Raji (cell line): ENCODE results near the gene GPS2.

Experiments
- POLR2A ChIP-seq: IDR thresholded peaks from 2 replicates; pipeline ENCODE4 v1.6.1; 2011; ENCODE audit warnings: low read depth, low read length, control low read depth; ENCODE audit not compliant: insufficient read depth

Gene GPS2

DNA sequence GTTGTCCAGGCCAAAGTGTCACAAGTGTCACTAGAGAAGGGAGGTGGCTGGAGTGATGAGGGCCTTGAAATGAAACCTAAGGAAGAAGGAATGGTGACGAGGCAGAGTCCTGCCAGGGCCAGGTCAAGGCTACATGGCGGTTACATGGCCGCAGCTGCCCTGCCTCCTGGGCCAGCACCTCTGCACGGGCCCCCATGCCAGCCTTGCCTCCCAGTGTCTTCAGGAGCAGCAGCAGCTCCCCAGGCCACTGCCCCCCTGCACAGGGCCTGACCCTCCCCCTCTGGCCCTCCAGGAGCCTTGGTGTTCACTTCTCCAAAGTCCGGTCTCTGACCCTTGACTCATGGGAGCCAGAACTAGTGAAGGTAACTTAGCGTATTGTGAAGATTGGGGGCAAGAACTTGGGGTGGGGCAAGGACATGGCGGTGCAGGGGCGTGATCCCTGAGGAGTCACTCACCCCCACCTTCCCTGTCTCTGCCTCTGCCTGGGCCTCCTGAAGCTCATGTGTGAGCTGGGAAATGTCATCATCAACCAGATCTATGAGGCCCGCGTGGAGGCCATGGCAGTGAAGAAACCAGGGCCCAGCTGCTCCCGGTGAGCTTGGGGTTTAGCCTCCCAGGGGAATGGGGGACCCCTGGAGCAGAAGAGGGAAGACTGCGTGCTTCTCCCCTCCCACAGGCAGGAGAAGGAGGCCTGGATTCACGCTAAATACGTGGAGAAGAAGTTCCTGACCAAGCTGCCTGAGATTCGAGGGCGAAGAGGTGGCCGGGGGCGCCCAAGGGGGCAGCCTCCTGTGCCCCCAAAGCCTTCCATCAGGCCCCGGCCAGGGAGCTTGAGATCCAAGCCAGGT, 32.7 kb upstream of the GPS2 start:
- TF ChIP-seq POLR2A, result no peak

DNA sequence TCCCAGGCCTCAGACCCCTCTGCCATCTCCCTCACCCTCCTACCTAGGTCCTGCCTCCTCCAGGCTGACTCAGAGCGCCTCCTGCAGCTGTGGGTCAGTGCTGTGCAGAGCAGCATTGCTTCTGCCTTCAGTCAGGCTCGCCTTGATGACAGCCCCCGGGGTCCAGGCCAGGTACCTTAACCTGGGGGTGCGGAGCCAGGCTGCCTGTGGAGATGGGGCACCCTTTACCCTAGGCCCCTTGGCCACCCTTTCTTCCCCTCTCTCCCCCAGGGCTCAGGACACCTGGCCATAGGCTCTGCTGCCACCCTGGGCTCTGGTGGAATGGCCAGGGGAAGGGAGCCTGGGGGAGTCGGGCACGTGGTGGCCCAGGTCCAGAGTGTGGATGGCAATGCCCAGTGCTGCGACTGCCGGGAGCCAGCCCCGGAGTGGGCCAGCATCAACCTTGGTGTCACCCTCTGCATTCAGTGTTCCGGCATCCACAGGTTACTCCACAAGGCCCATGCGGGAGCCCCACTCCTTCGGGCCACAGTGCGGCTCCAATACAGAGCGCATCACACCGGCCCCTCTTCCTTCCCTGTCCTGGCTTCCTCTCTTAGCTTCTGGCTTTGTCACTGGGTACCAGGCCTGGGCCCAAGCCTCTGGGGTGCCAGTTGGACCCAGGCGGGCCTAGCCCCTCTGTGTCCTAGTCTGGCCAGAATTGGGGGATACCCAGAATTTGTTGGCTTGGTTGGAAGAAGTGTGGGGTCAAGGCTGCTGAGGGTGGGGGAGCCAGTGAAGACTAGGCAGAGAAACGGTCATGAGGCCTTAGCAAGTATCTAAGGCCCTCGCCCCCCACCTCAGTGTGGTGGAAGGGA, 31.8 kb upstream of the GPS2 start:
- TF ChIP-seq POLR2A, result no peak

DNA sequence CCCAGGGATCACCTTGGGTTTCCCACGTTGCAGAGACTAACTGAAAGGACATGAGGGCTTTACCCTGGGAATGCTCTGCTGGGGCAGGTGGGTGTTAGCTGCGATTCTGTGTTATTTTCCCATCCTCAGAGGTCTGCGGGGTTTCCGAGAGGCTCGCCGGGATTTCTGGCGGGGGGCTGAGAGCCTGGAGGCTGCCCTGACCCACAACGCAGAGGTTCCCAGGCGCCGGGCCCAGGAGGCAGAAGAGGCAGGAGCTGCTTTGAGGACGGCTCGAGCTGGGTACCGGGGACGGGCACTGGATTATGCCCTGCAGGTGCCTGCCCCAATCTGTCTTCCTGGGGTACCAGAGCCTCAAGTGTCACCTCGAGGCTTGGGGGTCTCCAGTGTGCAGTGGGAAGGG, 28.1 kb upstream of the GPS2 start:
- no peak for TF ChIP-seq POLR2A

DNA sequence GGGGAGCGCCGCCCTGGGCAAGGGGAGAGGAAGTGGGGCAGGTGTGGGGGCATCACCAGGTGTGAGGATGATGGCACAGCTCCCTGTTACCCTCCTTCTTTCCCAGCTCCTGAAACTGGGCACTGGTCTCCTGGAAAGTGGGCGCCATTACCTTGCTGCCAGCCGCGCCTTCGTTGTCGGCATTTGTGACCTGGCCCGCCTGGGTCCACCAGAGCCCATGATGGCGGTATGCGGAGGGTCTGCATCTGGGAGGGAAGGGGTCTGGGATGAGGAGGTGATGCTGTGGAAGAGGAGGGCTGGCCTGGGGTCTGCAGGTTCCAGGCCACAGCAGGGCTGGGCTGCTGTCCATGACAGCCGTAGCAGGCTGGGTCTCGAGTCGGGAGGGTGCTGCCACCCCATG, 26.7 kb upstream of the GPS2 start:
- no peak for TF ChIP-seq POLR2A

DNA sequence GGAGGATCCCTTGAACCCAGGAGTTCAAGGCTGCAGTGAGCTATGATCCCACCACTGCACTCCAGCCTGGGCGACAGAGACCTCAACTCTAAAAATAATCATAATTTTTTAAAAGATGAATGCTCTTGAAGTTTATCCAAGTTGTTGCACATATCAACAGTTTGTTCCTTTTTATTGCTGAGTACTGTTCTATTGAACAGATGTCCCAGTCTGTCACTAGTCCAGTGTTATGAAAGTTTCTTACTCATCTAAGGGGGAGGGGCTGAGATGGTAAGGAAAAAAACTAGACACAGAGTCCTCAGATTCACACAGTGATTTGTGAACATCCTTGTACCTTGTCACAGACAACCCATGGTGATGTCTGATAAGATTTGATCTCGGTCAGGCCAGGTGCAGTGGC, 25.0 kb upstream of the GPS2 start:
- TF ChIP-seq POLR2A, result no peak

DNA sequence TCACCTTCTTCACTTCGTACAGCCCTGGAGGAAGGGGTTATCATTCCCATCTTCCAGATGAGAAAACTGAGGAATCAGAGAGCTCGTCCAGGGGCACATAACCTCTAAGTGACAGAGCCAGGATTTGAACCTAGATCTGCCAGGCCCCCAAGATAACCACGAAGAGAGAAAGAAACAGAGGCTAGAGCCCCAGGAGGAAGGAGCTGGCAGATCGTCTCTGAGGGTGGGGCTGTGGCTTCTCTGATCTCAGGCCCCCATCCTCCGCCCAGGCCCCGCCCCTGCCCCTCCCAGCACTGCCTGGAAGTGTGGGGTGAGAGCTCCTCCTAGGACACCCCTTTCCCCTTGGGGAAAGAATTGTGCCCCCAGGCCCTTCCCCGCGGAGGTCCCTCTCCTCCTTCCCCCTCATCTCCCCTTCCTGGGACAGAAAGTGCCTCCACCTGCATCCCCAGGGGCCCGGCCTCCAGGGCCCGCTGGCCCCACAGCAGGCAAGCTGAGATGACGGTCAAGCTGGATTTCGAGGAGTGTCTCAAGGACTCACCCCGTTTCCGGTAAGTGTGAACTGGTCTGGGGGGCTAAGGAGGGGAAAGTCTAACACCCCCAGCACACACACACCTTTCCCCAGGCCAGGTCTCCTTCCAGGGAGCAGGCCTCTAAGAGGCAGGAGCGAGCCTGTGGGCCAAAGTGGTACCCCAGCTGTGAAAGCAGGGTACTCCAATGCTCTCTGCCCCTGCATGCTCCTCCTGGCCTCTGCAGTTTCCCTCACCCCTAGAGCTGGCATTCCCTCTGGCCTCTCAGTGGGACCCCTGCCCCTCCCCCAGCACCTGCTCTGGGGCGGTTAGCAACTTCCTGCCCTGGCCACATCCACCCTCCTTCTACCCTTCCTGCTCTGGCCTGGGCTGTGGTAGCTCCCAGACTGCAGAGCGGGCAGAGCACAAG, 21.3 kb upstream of the GPS2 start, which contains the start of gene ACAP1:
Gene ACAP1, plus strand, starts transcription at position 290 of the 936 bp plus-strand sequence. Its CDS starts 206 bp downstream, at position 496.
- peak; percentile 57 for TF ChIP-seq POLR2A

DNA sequence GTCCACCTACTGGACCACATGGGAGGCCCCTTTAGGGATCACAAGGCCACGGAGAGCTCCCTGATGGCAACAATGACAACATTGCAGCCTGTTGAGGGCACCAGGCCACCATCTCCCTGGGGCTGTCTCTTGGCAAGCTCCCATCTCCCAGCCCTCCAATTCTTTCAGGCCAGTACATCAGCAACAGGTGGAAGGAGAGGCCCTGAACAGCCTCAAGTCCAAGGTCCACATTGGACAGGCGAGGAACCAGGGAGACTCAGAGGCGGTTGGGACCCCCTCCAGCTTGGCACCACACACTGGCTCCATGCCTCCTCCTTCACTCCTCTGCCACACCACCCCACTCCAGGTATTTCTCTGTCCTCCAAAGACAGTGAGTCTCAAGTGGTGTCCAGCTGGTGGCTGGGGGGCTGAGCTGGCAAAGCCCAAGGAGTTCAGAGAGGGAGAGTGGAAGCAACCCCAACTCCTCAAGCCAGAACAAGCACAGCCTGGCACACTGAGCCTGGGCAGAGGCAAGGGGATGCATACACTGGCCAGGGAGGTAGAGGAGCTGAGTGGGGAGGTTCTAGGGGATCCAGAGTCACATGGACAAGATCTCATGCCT, 19.9 kb upstream of the GPS2 start:
- no peak for TF ChIP-seq POLR2A

DNA sequence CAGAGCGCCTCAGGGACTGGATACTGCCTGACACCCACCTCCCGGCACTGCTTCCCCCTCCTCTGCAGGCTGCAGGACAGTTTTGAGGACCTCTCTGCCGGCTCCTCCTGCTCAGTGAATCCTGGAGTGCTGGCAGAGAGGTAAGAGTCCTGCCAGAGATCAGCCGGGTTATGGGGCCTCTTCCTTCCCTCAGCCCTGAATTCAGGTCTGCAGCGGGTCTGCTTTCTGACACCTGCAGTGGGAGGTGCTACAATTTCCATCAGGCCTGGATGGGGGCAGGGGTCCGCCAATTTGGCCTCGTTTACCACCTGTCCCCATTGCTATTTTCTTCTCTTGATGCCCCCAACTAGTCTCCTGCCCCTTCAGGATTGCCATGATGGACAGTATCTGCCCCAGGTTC, 17.0 kb upstream of the GPS2 start:
- TF ChIP-seq POLR2A, result no peak

DNA sequence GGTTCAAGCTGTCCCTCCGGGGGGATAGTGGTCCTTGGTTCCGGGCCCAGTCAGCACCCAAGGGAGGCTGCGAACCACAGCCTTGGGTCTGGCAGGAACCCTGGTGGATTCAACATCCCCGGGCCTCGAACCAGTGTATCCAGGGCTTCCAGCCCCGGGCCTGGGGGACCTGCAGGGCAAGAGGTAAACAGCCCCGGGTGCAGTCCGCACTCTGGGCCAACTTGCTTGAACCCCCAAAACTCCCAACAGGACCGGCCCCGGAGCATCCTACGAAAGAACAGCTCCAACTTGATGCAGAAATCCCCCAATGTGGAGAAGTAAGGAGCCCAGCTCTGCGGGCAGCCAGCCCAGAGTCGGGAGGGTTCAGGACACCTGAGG, 15.5 kb upstream of the GPS2 start:
- TF ChIP-seq POLR2A, result no peak

DNA sequence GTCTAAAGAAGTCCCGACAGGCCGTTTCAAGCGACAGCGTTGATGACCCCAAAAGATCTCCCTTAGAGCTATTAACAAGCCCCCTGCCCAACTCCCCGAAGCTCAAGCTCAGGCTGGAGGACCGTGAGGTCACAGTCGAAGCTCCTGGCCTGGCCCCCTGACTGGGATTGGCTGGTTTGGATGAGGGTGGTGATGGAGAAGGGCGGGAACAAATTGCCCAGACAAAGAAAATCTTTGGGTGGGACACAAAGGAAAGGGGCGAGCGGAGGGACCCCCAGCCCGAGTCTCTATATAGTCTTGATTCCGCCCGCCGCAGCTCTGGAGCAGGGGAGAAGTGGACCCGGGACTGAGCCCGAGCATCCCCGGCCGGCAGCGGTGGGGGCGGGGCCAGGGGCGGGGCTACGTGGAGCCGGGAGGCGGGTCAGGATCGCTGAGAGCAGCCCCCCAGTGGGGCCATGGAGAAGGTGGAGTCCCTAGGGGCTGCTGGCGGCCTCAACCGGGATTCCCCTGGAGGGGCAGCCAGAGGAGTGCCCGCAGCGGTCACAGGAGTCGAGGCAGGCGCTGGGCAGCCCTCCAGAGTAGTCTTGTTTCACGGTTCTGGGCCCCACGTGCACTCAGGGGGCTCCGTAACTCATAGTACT, 15.0 kb upstream of the GPS2 start:
- TF ChIP-seq POLR2A, result peak; percentile 48; the same call in 1 of the 2 replicates

DNA sequence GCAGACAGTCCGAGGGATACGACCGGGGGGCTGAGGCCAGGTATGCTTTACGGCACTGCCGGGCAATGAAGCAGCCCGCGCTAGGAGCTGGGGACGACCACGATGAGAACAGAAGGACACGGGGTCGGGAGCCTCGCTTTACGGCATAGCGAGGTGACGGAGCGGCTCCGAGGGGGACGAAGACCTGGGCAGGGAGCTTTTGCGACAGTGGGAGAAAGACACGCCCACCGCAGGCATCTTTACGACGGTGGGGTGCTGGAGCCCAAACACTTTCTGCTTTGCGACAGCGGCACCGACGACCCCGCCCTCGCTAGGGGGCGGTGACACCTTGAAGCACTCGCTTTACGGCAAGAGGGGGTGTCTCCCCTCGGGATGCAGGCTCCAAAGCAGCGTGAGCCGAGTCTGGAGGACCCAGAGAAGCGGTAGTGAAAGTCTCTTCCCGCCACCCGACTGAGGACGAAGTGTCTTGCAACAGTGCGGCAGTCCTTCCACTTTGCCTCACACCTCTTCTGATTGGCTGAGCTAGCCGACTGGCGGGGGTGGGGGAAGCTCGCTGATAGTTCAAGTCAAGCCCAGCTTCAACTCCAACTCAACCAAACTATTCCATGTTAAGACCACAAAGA, 14.3 kb upstream of the GPS2 start:
- TF ChIP-seq POLR2A, result peak; percentile 94

DNA sequence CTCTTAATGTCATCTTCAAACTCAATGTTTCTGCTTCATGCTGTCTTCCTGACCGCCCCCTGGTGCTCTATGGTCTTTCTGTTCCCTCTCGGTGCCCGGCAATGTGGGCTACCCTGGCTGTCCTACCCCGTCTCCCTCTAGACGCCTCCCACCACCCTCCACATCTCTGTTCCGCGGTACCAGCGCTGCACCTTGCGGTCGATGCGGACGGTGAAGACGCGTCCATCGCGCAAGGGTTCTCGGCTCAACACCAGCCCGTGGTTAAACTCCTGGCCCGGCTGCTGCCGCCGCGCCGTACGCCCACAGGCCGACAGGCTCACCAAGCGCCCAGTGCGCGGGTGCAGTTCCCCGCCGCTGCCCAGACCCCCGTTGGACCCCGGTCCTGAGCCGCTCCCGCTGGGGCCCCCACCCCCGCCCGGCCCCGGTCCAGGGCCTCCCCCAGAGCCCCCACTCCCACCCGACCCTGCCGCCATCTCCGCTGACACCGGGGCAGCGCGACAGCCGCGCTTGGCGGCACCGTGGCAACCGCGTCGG, 13.7 kb upstream of the GPS2 start, which contains the start of gene NEURL4:
Gene NEURL4, minus strand, starts transcription at position 496 of the 534 bp plus-strand sequence. Its CDS starts 23 bp downstream, at position 473.
- no peak for TF ChIP-seq POLR2A

DNA sequence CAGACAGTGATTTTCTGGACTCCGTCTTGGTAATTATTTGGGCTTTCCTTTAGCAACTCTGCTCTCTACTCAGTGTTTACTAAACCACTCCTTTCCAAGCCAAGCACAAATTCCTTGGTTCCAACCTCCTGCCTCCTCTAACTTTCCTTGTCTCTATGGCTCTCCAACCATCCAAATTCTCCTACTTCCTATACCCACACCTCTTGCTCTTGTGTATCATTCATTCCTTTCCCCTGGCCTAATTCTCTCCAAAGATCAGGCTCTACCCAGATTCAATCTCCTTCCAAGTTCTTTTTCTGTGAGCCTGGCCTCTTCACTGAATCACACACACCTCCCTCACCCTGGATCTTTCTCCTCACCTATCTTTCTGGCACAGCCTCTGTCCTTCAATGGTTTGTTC, 12.8 kb upstream of the GPS2 start:
- no peak for TF ChIP-seq POLR2A
